H9 (cell line): ENCODE data around the gene USP3. TPM values are rescaled to one million over a fixed set of nuclear protein-coding genes. Genes with fewer than 3 reads are reported as not detected.
A peak's percentile ranks its signal among the peaks of the same experiment; 100 is the strongest.

ENCODE experiments used
- DNase-seq: peaks from one replicate; pipeline ENCODE4 v3.0.0-alpha.2; 2017
- H2AFZ ChIP-seq: one replicate; pipeline ENCODE4 v1.6.1; 2013; ENCODE audit warnings: mild to moderate bottlenecking, low read length, control low read depth, moderate library complexity
- H2AK5ac ChIP-seq: 2 replicates; pipeline ENCODE4 v1.6.1; 2013; ENCODE audit warnings: low read length, control low read depth, mixed read lengths; ENCODE audit not compliant: insufficient read length
- H2BK120ac ChIP-seq: one replicate; pipeline ENCODE4 v1.6.1; 2013; ENCODE audit warnings: low read depth, mild to moderate bottlenecking, low read length, control low read depth, inconsistent platforms; ENCODE audit not compliant: poor library complexity, severe bottlenecking
- H2BK12ac ChIP-seq: 2 replicates; pipeline ENCODE4 v1.6.1; 2013; ENCODE audit warnings: low read length, control low read depth, mixed read lengths, low read depth; ENCODE audit not compliant: insufficient read length
- H2BK15ac ChIP-seq: 2 replicates; pipeline ENCODE4 v1.6.1; 2013; ENCODE audit warnings: low read depth, low read length, control low read depth
- H2BK20ac ChIP-seq: one replicate; pipeline ENCODE4 v1.6.1; 2013; ENCODE audit warnings: low read depth, mild to moderate bottlenecking, low read length, control low read depth, inconsistent platforms; ENCODE audit not compliant: poor library complexity, severe bottlenecking
- H2BK5ac ChIP-seq: 2 replicates; pipeline ENCODE4 v1.6.1; 2013; ENCODE audit warnings: low read length, control low read depth, mixed read lengths; ENCODE audit not compliant: insufficient read length
- H3K14ac ChIP-seq: 2 replicates; pipeline ENCODE4 v1.6.1; 2013; ENCODE audit warnings: low read length, control low read depth; ENCODE audit not compliant: insufficient read depth
- H3K18ac ChIP-seq: 2 replicates; pipeline ENCODE4 v1.6.1; 2013; ENCODE audit warnings: low read depth, mild to moderate bottlenecking, mixed read lengths, low read length, control low read depth; ENCODE audit not compliant: insufficient read length
- H3K23ac ChIP-seq: 2 replicates; pipeline ENCODE4 v1.6.1; 2013; ENCODE audit warnings: low read length, control low read depth, mixed read lengths, low read depth; ENCODE audit not compliant: insufficient read length
- H3K23me2 ChIP-seq: 2 replicates; pipeline ENCODE4 v1.6.1; 2013; ENCODE audit warnings: low read depth, mild to moderate bottlenecking, mixed read lengths, low read length, control low read depth; ENCODE audit not compliant: insufficient read length, poor library complexity, severe bottlenecking
- H3K27ac ChIP-seq: 2 replicates; pipeline ENCODE4 v1.5.1; 2013; ENCODE audit warnings: low read length, control low read depth, mixed read lengths, low read depth; ENCODE audit not compliant: insufficient read length
- H3K27me3 ChIP-seq: 2 replicates; pipeline ENCODE4 v1.6.1; 2013; ENCODE audit warnings: low read length, control low read depth, inconsistent platforms; ENCODE audit not compliant: insufficient read depth
- H3K4ac ChIP-seq: 2 replicates; pipeline ENCODE4 v1.6.1; 2013; ENCODE audit warnings: low read depth, mild to moderate bottlenecking, control low read depth, inconsistent platforms, low read length, moderate library complexity
- H3K4me1 ChIP-seq: 2 replicates; pipeline ENCODE4 v1.6.1; 2013; ENCODE audit warnings: low read length, control low read depth, inconsistent platforms; ENCODE audit not compliant: insufficient read depth
- H3K4me2 ChIP-seq: 2 replicates; pipeline ENCODE4 v1.6.1; 2013; ENCODE audit warnings: low read length, control low read depth, mixed read lengths; ENCODE audit not compliant: insufficient read length, insufficient read depth
- H3K56ac ChIP-seq: 2 replicates; pipeline ENCODE4 v1.6.1; 2013; ENCODE audit warnings: low read depth, mild to moderate bottlenecking, mixed read lengths, low read length, control low read depth; ENCODE audit not compliant: insufficient read length
- H3K79me1 ChIP-seq: 2 replicates; pipeline ENCODE4 v1.6.1; 2013; ENCODE audit warnings: low read depth, mild to moderate bottlenecking, moderate library complexity, low read length, control low read depth, inconsistent platforms; ENCODE audit not compliant: insufficient read depth, poor library complexity, severe bottlenecking
- H3K79me2 ChIP-seq: 2 replicates; pipeline ENCODE4 v1.6.1; 2013; ENCODE audit warnings: low read length, control low read depth, inconsistent platforms; ENCODE audit not compliant: insufficient read depth
- H3K9ac ChIP-seq: 2 replicates; pipeline ENCODE4 v1.6.1; 2013; ENCODE audit warnings: low read length, control low read depth, mixed read lengths; ENCODE audit not compliant: insufficient read length; ENCODE audit errors: extremely low read depth
- H3K9me3 ChIP-seq: one replicate; pipeline ENCODE4 v1.6.1; 2013; ENCODE audit warnings: low read depth, low read length, inconsistent platforms; ENCODE audit not compliant: control insufficient read depth
- H3T11ph ChIP-seq: one replicate; pipeline ENCODE4 v1.6.1; 2013; ENCODE audit warnings: mild to moderate bottlenecking, low read length, control low read depth, inconsistent platforms
- H4K20me1 ChIP-seq: one replicate; pipeline ENCODE4 v1.6.1; 2013; ENCODE audit not compliant: control insufficient read depth, insufficient read length, insufficient read depth
- H4K5ac ChIP-seq: 2 replicates; pipeline ENCODE4 v1.6.1; 2013; ENCODE audit warnings: low read depth, mild to moderate bottlenecking, mixed read lengths, low read length, control low read depth; ENCODE audit not compliant: insufficient read length
- H4K8ac ChIP-seq: replicated peaks from 2 replicates; pipeline ENCODE4 v1.6.1; 2013; ENCODE audit warnings: low read length, control low read depth, mixed read lengths, low read depth; ENCODE audit not compliant: insufficient read length
- H4K91ac ChIP-seq: 2 replicates; pipeline ENCODE4 v1.6.1; 2013; ENCODE audit warnings: low read depth, mild to moderate bottlenecking, moderate library complexity, mixed read lengths, low read length, control low read depth; ENCODE audit not compliant: insufficient read length
- H3K27ac Mint-ChIP-seq, 3 experiments: 2 replicates in 2 of 3; 3 replicates in 1 of 3; pipeline ENCODE4 v1.8.0; 2020 to 2021; ENCODE audit warnings: mixed read lengths in 3 of 3, mild to moderate bottlenecking in 1 of 3, moderate library complexity in 1 of 3
- H3K27me3 Mint-ChIP-seq: 2 replicates; pipeline ENCODE4 v1.8.0; 2021; ENCODE audit warnings: low read depth, mild to moderate bottlenecking, moderate library complexity, mixed read lengths
- H3K36me3 Mint-ChIP-seq, 3 experiments: 2 replicates in 2 of 3; 3 replicates in 1 of 3; pipeline ENCODE4 v1.8.0; 2020 to 2021; ENCODE audit warnings: low read depth in 3 of 3, mixed read lengths in 3 of 3; ENCODE audit not compliant: insufficient read depth in 1 of 3
- H3K4me1 Mint-ChIP-seq, 2 experiments: 2 replicates each; pipeline ENCODE4 v1.8.0; 2020; ENCODE audit warnings: mixed read lengths in 2 of 2
- H3K4me3 Mint-ChIP-seq, 2 experiments: 2 replicates in 1 of 2; 3 replicates in 1 of 2; pipeline ENCODE4 v1.8.0; 2020 to 2021; ENCODE audit warnings: mild to moderate bottlenecking in 2 of 2, mixed read lengths in 2 of 2, moderate library complexity in 1 of 2
- H3K9me3 Mint-ChIP-seq, 2 experiments: 2 replicates in 1 of 2; 3 replicates in 1 of 2; pipeline ENCODE4 v1.8.0; 2020; ENCODE audit warnings: mild to moderate bottlenecking in 2 of 2, mixed read lengths in 2 of 2, moderate library complexity in 1 of 2
- WGBS: extraction: QIAGEN DNeasy Blood & Tissue Kit; methylation state at CpG from one replicate; pipeline ENCODE4 v1.1.7; 2013; ENCODE audit warnings: missing lambda C conversion rate, low lambda C conversion rate, mixed read lengths; ENCODE audit not compliant: insufficient read length; ENCODE audit errors: extremely low coverage; 5-methylcytosine and 5-hydroxymethylcytosine counted together
- total RNA-seq: library from RNA; stranded (reverse); gene quantifications from 2 replicates; pipeline ENCODE4 v1.2.1, GENCODE V29; 2021
- TF ChIP-seq, protein P1 (sequence below): fragments of 200-600 bp; sonication (generic); conservative IDR thresholded peaks from 3 replicates; pipeline ENCODE4 v1.8.0; 2021; ENCODE audit warnings: antibody characterized with exemption, mild to moderate bottlenecking

The USP3 gene
- total RNA-seq, 1 experiment from 2014 or later = 14.2 TPM

DNA sequence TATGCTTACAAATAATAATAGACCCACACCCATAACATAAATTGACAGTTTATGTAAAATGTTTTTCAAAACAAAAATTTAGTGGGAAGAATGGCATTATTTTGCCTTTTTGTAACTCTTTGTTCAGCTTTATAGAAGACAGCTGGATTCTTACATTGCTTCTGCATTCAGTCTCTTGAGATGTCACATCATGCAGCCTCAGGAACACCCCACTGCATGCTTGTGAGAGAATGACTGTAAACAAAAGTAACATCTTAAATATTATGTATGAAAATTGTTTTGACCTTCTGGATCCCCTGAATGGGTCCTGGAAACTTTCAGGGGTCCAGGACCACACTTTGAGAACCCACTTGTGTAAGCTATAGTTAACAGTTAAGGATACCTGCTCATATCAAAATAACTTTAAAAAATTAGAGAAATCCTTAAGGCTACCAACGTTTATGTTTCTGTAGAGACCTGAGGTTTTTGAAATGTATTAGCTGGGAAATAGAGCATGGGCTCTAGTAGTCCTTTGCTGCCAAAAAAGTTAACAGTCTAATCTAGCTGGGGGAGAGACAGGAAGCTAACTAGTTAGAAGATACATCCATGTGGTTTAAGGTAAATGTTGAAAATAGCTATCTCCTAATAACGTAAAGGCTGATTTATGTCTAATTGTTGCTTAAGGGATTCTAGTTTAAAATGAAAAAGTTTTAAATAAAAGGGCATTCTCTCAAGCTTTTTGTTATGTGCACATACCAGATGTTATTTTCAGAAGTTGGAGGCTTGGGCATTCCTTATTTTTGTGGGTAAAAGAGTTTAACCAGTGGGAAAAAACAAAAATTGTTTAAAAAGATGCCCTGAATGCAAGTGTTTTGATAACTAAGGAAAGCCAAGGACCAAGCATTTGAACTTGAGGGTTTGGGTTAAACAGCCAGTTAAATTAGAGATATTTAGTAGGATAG is 3.8 kb downstream of the USP3 start:
- H3K56ac ChIP-seq = no peak overlapping the region
- Mint-ChIP-seq H3K27me3 (peaks cover 58% of the 10 kb centered on the region), H3K9me3 (no peaks in the 10 kb centered on the region), H3K27ac (no peak overlapping the region), H3K36me3 (no peaks in the 10 kb centered on the region), H3K4me3 (peak overlapping the region in 1 of 2 experiments; percentile 8; a peak in 2 of 5 replicates), H3K4me1 (peaks cover 27 to 59% of the 10 kb centered on the region in 2 experiments)
- H3K23me2 ChIP-seq = peaks cover 13% of the 10 kb centered on the region
- no CpG with 5 or more reads among the region's 2 CpGs for WGBS
- no peak overlapping the region for H4K8ac ChIP-seq
- no peaks in the 10 kb centered on the region for H4K20me1 ChIP-seq
- H3K79me1 ChIP-seq = no peaks in the 10 kb centered on the region
- H3T11ph ChIP-seq = no peak overlapping the region
- no peak overlapping the region for H3K4me2 ChIP-seq
- H4K5ac ChIP-seq = no peak overlapping the region
- H2BK15ac ChIP-seq = no peak overlapping the region
- H3K4me1 ChIP-seq = 0 out of 2 replicates have a peak, but pooled peaks cover 3% of the 10 kb centered on the region
- no peak overlapping the region for H2BK12ac ChIP-seq
- H3K14ac ChIP-seq = no peak overlapping the region
- H3K79me2 ChIP-seq = no peaks in the 10 kb centered on the region
- H3K9me3 ChIP-seq = no peaks in the 10 kb centered on the region
- H3K18ac ChIP-seq = no peak overlapping the region
- H2BK5ac ChIP-seq = no peak overlapping the region
- H3K27me3 ChIP-seq = peaks cover 17% of the 10 kb centered on the region
- no peak for DNase-seq
- no peak overlapping the region for H3K23ac ChIP-seq
- H2BK120ac ChIP-seq = no peak overlapping the region
- no peak overlapping the region for H3K4ac ChIP-seq
- no peak overlapping the region for H2AFZ ChIP-seq
- TF ChIP-seq, protein P1, sequence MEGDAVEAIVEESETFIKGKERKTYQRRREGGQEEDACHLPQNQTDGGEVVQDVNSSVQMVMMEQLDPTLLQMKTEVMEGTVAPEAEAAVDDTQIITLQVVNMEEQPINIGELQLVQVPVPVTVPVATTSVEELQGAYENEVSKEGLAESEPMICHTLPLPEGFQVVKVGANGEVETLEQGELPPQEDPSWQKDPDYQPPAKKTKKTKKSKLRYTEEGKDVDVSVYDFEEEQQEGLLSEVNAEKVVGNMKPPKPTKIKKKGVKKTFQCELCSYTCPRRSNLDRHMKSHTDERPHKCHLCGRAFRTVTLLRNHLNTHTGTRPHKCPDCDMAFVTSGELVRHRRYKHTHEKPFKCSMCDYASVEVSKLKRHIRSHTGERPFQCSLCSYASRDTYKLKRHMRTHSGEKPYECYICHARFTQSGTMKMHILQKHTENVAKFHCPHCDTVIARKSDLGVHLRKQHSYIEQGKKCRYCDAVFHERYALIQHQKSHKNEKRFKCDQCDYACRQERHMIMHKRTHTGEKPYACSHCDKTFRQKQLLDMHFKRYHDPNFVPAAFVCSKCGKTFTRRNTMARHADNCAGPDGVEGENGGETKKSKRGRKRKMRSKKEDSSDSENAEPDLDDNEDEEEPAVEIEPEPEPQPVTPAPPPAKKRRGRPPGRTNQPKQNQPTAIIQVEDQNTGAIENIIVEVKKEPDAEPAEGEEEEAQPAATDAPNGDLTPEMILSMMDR = no peak
- H3K27ac ChIP-seq = no peak overlapping the region
- H3K9ac ChIP-seq = no peak overlapping the region
- no peak overlapping the region for H2AK5ac ChIP-seq
- H2BK20ac ChIP-seq = no peak overlapping the region
- H4K91ac ChIP-seq = no peak overlapping the region
